NCI-H345 treated with DMSO at 0.1 percent for 48 hours (cell line): ENCODE results near the gene ADGRB3.
A peak's percentile ranks its signal among the peaks of the same experiment; 100 is the strongest.
"Not testable (repeated sequence)": the region's sequence is repeated elsewhere in the genome, so short reads cannot be mapped to it uniquely, and the experiment has no call there.

Experiments
- DNase-seq: peaks from one replicate; lab custom pipeline; 2025; ENCODE audit not compliant: unreplicated experiment; lab: John Stamatoyannopoulos, UW

ADGRB3 gene

DNA sequence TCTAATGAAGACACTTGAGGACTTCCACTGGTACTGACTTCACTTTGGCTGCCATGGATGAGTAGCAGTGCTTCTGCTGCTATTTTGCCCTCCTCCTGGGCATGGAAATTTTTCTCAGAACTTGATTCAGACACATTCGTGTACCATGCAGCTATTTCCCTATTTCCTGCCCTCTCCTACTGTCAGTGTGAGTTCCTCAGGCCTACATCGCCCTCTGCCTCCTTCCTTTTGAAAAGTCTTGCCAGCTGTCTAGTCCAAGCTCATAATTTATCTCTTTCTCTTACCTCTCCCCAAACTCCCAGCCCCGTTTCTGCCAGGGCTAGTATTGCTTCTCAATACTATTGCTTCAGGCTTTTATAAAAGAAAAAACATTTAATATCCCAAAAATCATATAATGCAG, 470.2 kb downstream of the ADGRB3 start:
- DNase-seq: no peak

DNA sequence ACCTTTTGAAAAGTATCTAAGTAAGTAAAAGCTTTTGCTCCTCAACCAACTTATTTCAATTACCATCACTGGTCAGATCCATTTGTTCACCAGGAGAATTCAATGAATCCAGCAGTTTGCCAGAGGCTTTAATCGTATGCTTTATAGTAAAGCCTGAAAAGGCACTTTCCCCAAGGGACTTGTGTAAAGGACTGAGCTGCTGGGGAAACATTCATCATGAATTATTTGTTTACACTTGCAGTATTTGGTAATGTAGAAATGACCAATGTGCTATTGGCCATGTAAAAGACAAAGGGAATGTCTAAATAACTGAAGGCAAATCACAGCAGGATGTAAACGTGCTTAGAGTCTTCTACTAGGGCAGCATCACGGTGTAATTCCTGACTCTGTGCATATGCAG, 471.4 kb downstream of the ADGRB3 start:
- DNase-seq: peak; percentile 27

- no peak for DNase-seq
Observed at GRCh38 chr6:69111301-69111700, 476.2 kb downstream of the ADGRB3 start.

- DNase-seq: no peak
Observed at GRCh38 chr6:69116658-69117057, 481.6 kb downstream of the ADGRB3 start.

DNA sequence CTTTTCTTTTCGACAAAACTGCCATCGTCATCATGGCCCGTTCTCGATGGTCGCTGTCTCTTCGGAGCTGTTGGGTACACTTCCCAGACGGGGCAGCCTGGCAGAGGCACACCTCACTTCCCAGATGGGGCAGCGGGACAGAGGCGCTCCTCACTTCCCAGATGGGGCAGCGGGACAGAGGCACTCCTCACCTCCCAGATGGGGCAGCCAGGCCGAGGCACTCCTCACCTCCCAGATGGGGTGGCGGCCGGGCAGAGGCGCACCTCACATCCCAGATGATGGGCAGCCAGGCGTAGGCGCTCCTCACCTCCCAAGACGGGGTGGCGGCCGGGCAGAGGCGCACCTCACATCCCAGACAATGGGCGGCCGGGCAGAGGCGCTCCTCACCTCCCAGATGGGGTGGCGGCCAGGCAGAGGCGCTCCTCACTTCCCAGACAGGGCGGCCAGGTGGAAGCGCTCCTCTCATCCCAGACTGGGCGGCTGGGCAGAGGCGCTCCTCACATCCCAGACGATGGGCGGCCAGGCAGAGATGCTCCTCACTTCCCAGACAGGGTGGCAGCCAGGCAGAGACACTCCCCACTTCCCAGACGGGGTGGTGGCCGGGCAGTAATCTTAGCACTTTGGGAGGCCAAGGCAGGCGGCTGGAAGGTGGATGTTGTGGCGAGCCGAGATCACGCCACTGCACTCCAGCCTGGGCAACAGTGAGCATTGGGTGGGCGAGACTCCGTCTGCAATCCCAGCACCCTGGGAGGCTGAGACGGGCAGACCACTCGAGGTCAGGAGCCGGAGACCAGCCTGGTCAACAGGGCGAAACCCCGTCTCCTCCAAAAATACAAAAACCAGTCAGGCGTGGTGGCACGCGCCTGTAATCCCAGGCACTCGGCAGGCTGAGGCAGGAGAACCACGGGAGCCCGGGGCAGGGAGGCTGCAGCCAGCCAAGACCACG, 486.7 kb downstream of the ADGRB3 start:
- not testable (repeated sequence) for DNase-seq

GRCh38 chr6:69122407-69122773, 487.3 kb downstream of the ADGRB3 start:
- no peak for DNase-seq

DNA sequence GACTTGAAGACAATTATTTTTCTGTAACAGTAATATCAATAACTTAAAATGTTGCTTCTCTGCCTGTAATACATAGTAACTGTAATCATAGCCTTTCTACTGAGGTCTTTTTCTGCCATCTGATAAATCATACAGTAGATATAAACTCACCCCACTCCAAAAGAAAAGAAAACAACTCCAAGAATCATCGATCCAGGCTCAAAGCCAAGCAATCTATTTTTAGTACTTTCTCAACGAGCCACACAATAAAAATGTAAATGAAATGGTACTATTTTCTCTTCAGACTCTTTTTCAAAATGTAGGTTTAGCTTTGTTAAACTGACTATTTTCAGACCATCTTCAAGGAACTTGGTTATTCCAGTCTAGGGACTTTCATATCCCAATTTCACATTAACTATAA, 493.3 kb downstream of the ADGRB3 start:
- no peak for DNase-seq

GRCh38 chr6:69129046-69129445, 494.0 kb downstream of the ADGRB3 start:
- DNase-seq: no peak

- DNase-seq: no peak
Observed at GRCh38 chr6:69135927-69136326, 500.8 kb downstream of the ADGRB3 start.

DNA sequence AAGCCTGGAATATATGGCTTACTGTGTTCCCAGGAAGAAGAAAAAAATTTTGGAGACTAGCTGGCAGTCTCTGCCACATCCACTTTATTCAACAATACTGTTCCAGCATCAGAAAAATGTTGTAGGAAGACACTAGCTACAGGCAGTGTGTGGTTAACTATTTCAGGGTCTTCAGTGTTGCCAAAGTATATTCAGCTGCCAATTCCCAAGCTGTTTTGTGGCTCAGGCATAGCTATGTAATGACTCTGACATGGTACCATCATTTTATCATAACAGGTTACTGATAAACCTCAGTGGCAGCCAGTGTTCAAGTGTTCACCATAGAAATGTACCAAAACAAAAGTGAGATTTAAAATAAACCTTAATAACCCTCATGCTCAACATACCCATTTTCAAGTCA, 503.1 kb downstream of the ADGRB3 start:
- DNase-seq: no peak

DNA sequence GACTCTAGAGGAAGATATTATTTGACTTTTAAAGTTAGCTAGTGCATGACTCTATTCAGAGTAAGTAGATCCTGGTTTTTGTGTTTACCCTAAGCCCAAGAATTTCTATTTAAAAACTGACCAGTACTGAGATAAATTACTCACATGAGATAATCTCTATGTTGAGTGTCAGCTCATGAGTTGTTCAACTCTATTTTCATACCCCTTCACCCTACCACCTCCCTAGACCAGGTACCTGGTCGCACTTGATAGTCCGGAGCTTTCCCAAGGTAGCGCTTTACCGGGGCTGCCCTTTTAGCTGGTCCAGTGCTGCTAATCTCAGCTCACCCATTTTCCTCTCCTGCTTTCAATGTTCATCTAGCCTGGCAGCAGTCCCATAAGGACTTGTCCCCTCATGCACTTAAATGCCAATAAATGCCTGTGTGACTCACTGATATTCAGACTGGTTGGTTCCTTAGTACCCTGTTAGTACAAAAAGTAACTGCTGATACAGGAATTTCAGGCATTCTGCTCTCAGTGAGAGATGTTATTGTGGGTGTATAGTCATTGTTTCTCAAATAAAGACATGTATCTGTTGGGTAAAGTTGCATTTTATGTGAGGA, 503.9 kb downstream of the ADGRB3 start:
- no peak for DNase-seq

DNA sequence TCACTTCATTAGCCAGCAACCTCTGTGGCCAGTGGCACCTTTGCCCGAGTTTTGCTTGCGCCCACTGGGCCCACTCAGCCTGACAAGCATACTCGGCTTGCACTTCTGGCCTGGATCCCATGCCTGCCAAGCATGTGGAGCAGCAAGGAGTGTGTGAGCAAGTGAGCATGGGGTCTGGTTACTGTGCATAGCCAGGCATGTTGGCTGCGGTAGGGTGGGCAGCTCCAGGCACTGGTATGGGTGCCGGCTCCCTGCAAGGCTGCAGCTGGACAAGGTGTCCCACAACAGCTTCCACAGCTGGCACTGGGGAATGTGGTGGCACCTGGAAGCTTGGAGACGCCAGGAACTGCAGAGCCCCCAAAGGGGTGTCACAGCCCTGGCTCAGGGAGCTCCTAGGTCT, 510.0 kb downstream of the ADGRB3 start:
- no peak for DNase-seq

DNA sequence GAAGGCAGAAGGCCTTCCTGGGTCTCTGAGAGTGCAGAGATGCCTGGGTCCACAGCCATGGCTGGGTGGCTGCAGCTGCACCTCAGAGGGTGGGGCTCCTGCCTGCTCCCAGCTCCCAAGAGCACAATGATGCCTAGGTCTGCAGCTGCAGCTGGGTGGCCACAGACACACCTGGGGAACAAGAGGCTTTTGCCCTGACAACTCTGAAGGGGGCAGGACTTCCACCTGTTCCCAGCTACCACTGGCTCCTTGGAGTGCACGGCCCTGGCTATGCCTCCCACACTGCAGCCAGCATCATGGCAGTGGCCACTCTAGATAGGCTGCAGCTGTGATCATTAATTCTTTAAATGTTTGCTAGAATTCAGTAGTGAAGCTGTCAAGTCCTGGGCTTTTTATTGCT, 511.3 kb downstream of the ADGRB3 start:
- no peak for DNase-seq

GRCh38 chr6:69155467-69155866, 520.4 kb downstream of the ADGRB3 start:
- DNase-seq: no peak

- DNase-seq: no peak
Observed at GRCh38 chr6:69162811-69163210, 527.7 kb downstream of the ADGRB3 start.

DNA sequence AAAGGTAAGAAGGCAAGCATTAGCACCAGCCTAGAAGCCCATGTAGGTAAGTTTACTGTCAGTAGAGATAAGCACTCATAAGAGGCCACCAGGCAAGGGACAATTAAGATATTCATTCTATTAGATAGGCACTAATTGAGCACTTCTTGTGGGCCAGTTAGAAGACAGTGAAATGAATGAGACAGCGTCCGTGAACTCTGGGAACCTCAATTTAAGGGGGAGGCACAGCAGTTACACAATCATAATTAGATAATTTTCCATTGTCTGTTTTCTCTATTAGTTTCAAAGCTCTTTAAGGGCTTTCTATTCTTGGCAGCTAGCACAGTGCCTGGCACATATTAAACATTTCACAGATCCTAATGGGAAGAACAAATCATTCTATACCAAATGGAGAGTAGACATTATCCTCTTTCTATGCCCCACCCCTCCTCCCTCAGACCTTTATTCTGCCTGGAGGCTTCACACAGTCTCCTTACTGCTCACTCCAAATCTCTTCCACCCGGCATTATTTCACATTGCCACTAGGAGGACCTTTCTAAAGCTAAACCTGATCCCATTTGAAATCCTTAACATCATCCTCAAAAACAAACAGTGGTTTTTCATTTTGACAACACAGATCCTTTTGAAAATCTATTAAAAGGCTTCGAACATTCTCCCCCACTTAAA, 529.6 kb downstream of the ADGRB3 start:
- no peak for DNase-seq

- DNase-seq: no peak
Observed at GRCh38 chr6:69179681-69180080, 544.6 kb downstream of the ADGRB3 start.

DNA sequence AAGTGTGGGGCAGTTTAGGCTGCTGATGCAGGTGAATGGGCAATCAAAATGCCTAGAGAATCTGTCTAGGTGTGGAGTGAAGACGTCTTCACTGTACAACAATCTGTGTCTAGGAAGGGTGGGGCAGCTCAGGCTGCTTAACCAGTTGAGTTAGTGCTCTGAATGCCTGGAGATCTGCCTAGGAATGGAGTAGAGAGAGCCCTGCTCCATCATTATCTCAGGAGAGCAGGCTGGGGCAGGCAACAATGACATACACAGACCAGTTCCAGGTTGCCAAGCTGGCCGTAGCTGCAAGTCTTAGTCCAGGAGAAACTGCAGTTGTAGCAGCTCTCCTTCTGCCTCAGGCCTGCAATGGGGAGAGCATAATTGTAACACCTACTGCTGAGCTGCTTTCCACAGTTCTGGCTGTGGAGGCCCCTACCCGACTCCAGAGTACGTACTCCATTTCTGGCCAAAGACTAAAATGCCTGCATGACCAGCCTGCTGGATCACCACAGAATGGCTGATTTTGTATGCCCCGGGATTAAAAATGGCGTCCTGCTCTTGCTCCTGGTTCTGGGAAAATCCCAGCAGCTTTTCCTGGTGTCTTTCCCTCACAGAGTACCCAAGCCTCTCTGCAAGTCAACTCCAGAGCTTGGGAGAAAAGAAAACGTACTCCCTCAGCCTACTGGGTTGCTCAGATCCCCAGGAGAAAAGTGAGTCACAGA, 545.4 kb downstream of the ADGRB3 start:
- DNase-seq: no peak

DNA sequence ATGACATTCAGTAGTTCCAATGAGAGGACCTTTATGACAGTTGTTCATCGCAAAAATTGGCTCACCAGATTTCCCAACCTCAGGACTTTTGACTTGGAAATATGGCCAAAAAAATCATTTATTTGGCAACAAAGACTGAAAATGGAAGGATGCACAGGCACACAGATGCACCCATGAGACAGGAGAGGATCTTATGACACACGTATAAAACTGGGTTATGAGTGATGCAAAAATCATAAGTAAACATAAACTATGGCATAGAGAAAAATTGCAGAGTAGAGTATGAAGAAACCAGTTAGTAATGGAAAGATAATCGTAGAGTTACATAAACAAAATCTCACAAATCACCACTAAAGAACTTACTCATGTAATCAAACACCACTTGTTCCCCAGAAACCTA, 546.9 kb downstream of the ADGRB3 start:
- DNase-seq: no peak

DNA sequence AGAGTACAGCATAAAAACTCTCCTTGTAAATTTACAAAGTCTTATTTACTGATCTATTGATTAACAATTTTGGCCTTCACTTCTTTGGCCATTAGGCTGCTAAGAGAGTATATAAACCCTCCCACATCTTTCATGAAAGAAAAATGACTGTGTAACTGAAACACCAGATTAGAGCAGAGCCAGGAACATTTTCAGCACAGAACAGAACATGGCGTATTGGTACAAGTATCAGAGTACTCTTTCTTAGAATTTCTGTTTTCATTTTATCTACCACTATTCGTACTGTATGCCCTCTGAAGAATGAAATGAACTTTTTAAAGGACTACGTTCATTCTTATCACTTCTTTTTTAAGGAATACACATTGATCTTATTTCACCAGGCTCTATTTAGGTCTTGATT, 550.2 kb downstream of the ADGRB3 start:
- no peak for DNase-seq

GRCh38 chr6:69202768-69203167, 567.7 kb downstream of the ADGRB3 start:
- DNase-seq: no peak
